BJ (cell line): ENCODE measurements around the gene OTOP3. TPM values are rescaled to one million over a fixed set of nuclear protein-coding genes. Genes with fewer than 3 reads are reported as not detected.

Source experiments
- CTCF ChIA-PET: fragments of 350-600 bp; formaldehyde crosslinking; extraction: SDS; loops from one replicate; lab custom pipeline; 2021; ENCODE audit warnings: antibody characterized with exemption, inconsistent platforms; lab: Yijun Ruan, JAX
- POLR2A ChIA-PET: fragments of 300-600 bp; sonication (Branson Sonifier 250); formaldehyde crosslinking; extraction: SDS; loops from one replicate; lab custom pipeline; 2021; ENCODE audit warnings: antibody characterized with exemption; lab: Charles Lee
- DNase-seq: peaks from one replicate; pipeline ENCODE4 v3.0.0-alpha.2; 2011; ENCODE audit warnings: low read depth
- H3K27me3 ChIP-seq: 2 replicates; pipeline ENCODE4 v1.6.0; 2011; ENCODE audit warnings: low read length; ENCODE audit not compliant: control insufficient read depth, insufficient read depth
- H3K36me3 ChIP-seq: 2 replicates; pipeline ENCODE4 v1.5.1; 2011; ENCODE audit warnings: low read length; ENCODE audit not compliant: control insufficient read depth, insufficient read depth
- H3K4me3 ChIP-seq: 2 replicates; pipeline ENCODE4 v1.5.1; 2011; ENCODE audit warnings: low read depth, mild to moderate bottlenecking, control low read depth, low read length
- polyA plus RNA-seq: library from polyadenylated mRNA; depleted of rRNA; stranded (reverse); fragments of >200 nt; gene quantifications from 2 replicates; pipeline ENCODE4 v1.2.3, GENCODE V29; 2011
- TF ChIP-seq, protein P1 (sequence below): IDR thresholded peaks from 2 replicates; pipeline ENCODE4 v1.5.1; 2011; ENCODE audit warnings: low read depth, mild to moderate bottlenecking, control low read depth, inconsistent platforms, low read length, moderate library complexity; ENCODE audit not compliant: insufficient read depth

OTOP3 gene
- polyA plus RNA-seq, 1 experiment: not detected

GRCh38 chr17:74921026-74921681 is 14.5 kb upstream of the OTOP3 start:
- Histone ChIP-seq H3K4me3 (no peak overlapping the region), H3K27me3 (peaks cover 37% of the 10 kb centered on the region), H3K36me3 (no peaks in the 10 kb centered on the region)
- no peak for DNase-seq
- ChIA-PET CTCF (interaction anchor here (7.5 kb wide), 1 partner anchor 36 kb away, joined by 48 read pairs; no protein-coding TSS in a partner anchor), POLR2A (no interaction called here)
- TF ChIP-seq, protein P1, sequence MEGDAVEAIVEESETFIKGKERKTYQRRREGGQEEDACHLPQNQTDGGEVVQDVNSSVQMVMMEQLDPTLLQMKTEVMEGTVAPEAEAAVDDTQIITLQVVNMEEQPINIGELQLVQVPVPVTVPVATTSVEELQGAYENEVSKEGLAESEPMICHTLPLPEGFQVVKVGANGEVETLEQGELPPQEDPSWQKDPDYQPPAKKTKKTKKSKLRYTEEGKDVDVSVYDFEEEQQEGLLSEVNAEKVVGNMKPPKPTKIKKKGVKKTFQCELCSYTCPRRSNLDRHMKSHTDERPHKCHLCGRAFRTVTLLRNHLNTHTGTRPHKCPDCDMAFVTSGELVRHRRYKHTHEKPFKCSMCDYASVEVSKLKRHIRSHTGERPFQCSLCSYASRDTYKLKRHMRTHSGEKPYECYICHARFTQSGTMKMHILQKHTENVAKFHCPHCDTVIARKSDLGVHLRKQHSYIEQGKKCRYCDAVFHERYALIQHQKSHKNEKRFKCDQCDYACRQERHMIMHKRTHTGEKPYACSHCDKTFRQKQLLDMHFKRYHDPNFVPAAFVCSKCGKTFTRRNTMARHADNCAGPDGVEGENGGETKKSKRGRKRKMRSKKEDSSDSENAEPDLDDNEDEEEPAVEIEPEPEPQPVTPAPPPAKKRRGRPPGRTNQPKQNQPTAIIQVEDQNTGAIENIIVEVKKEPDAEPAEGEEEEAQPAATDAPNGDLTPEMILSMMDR: no peak

- POLR2A ChIA-PET: no interaction called here
- no peak for DNase-seq
- H3K36me3 ChIP-seq: no peaks in the 10 kb centered on the region
- no peak overlapping the region for H3K4me3 ChIP-seq
- TF ChIP-seq, protein P1: no peak
- CTCF ChIA-PET: interaction anchor here (7.5 kb wide), 1 partner anchor 35 kb away, joined by 48 read pairs; no protein-coding TSS in a partner anchor
- peaks cover 37% of the 10 kb centered on the region for H3K27me3 ChIP-seq
These were observed 13.9 kb upstream of the OTOP3 start for GRCh38 chr17:74921769-74922168.

- ChIA-PET CTCF (interaction anchor here (7.5 kb wide), 1 partner anchor 35 kb away, joined by 48 read pairs; no protein-coding TSS in a partner anchor), POLR2A (no interaction called here)
These were observed 13.5 kb upstream of the OTOP3 start for GRCh38 chr17:74922172-74922571.

GRCh38 chr17:74922694-74923537 is 12.8 kb upstream of the OTOP3 start, which contains the start of gene USH1G:
USH1G (minus strand) TSS chr17:74923255; CDS start chr17:74923073, 182 bp downstream.
- POLR2A ChIA-PET: interaction anchor here (0.6 kb wide), 1 partner anchor 191 kb away, joined by 3 read pairs; no protein-coding TSS in a partner anchor

More at GRCh38 chr17:74922172-74922571, 13.5 kb upstream of the OTOP3 start:
- Histone ChIP-seq H3K27me3 (peaks cover 37% of the 10 kb centered on the region), H3K4me3 (no peak overlapping the region), H3K36me3 (no peaks in the 10 kb centered on the region)
- no peak for DNase-seq
- TF ChIP-seq, protein P1: no peak

More at GRCh38 chr17:74922694-74923537, 12.8 kb upstream of the OTOP3 start, which contains the start of gene USH1G:
- peaks cover 39% of the 10 kb centered on the region for H3K27me3 ChIP-seq
- CTCF ChIA-PET: interaction anchor here (1.0 to 7.5 kb wide), 4 partner anchors 11 to 38 kb away, joined by 3 to 48 read pairs (median 10); partner anchors contain the start of gene OTOP3
- TF ChIP-seq, protein P1: no peak
- H3K36me3 ChIP-seq: no peaks in the 10 kb centered on the region
- H3K4me3 ChIP-seq: no peak within 1 kb of the TSS
- DNase-seq: no peak
